ENCODE measurements around the gene ZNF407.

DNA sequence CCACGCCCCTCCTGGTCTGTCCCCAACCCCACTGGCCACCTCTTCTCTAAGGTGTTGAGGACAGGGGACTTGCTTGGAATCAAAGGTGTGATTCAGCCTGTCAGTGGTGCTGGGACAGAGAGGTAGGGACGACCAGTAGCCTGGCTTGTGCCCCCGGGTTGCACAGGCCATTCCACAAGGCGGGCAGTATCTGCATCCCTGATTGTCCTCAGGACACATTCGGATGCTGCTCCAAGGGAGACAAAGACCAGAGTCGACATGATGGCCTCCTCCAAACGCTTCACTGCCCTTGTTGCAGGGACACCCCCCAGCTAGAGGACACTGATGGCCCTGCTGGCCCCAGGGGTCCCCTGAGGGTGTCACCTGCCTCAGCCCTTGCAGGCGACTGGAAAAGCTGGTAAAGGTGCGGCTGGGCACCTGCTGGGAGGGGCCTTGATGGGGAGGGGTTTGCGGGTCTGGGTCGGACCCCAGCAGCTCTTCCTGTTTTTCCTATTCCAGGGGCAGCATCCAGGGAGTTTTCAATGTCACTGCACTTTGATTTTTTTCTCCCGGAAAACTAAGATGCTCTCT, 513.3 kb downstream of the ZNF407 start:
- TF ChIP-seq FOXA1 (IDR thresholded peaks at IDR 0.05) (no peak), FOXA1 (CRISPR knock-in tag; IDR thresholded peaks at IDR 0.05) (no peak), FOXC1 (CRISPR knock-in tag; IDR thresholded peaks at IDR 0.05; ENCODE audit: borderline replicate concordance) (no peak), EZH2 (conservative IDR thresholded peaks at IDR 0.05; ENCODE audit: low read depth, low read length) (no peak), KDM5B (CRISPR knock-in tag; IDR thresholded peaks at IDR 0.05; ENCODE audit: borderline replicate concordance) (no peak), POLR2AphosphoS5 (IDR thresholded peaks at IDR 0.05; ENCODE audit: low read depth, low read length) (no peak), ZBTB8A (CRISPR knock-in tag; IDR thresholded peaks at IDR 0.05; ENCODE audit: borderline replicate concordance, low read depth) (no peak), EP300 (IDR thresholded peaks at IDR 0.05; ENCODE audit: low read depth in 2 of 2, low read length in 2 of 2) (no peak), EP300 (CRISPR knock-in tag; IDR thresholded peaks at IDR 0.05; ENCODE audit: borderline replicate concordance) (no peak), RNF2 (conservative IDR thresholded peaks at IDR 0.05; ENCODE audit: low read depth) (no peak), HDAC2 (CRISPR knock-in tag; IDR thresholded peaks at IDR 0.05) (no peak)
- TF ChIP-seq, protein P1, sequence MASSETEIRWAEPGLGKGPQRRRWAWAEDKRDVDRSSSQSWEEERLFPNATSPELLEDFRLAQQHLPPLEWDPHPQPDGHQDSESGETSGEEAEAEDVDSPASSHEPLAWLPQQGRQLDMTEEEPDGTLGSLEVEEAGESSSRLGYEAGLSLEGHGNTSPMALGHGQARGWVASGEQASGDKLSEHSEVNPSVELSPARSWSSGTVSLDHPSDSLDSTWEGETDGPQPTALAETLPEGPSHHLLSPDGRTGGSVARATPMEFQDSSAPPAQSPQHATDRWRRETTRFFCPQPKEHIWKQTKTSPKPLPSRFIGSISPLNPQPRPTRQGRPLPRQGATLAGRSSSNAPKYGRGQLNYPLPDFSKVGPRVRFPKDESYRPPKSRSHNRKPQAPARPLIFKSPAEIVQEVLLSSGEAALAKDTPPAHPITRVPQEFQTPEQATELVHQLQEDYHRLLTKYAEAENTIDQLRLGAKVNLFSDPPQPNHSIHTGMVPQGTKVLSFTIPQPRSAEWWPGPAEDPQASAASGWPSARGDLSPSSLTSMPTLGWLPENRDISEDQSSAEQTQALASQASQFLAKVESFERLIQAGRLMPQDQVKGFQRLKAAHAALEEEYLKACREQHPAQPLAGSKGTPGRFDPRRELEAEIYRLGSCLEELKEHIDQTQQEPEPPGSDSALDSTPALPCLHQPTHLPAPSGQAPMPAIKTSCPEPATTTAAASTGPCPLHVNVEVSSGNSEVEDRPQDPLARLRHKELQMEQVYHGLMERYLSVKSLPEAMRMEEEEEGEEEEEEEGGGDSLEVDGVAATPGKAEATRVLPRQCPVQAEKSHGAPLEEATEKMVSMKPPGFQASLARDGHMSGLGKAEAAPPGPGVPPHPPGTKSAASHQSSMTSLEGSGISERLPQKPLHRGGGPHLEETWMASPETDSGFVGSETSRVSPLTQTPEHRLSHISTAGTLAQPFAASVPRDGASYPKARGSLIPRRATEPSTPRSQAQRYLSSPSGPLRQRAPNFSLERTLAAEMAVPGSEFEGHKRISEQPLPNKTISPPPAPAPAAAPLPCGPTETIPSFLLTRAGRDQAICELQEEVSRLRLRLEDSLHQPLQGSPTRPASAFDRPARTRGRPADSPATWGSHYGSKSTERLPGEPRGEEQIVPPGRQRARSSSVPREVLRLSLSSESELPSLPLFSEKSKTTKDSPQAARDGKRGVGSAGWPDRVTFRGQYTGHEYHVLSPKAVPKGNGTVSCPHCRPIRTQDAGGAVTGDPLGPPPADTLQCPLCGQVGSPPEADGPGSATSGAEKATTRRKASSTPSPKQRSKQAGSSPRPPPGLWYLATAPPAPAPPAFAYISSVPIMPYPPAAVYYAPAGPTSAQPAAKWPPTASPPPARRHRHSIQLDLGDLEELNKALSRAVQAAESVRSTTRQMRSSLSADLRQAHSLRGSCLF (CRISPR knock-in tag; IDR thresholded peaks at IDR 0.05; ENCODE audit: borderline replicate concordance) = no peak
- TF ChIP-seq, protein P2, sequence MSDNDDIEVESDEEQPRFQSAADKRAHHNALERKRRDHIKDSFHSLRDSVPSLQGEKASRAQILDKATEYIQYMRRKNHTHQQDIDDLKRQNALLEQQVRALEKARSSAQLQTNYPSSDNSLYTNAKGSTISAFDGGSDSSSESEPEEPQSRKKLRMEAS (IDR thresholded peaks at IDR 0.05) = no peak
